ENCODE data around the gene E2F7. TPM values are rescaled to one million over a fixed set of nuclear protein-coding genes. Genes with fewer than 3 reads are reported as not detected.

The E2F7 gene
- total and polyA plus RNA-seq, 2 of the 4 experiments (the other 2 are of a cell fraction): 6.0 to 8.1 TPM

- POLR2A ChIA-PET (ENCODE audit: unreplicated experiment): no interaction called here
- Histone ChIP-seq H3K4ac (ENCODE audit: low read depth, low read length) (no peak overlapping the region), H4K8ac (ENCODE audit: low read depth in 2 of 2, low read length in 2 of 2) (no peak overlapping the region), H4K20me1 (ENCODE audit: insufficient read depth, low read length) (no peaks in the 10 kb centered on the region), H3K14ac (replicated peaks; ENCODE audit: low read depth, low read length) (no peak overlapping the region), H2AK9ac (replicated peaks; ENCODE audit: low read depth, low read length, poor library complexity) (no peak overlapping the region), H3K27ac (ENCODE audit: insufficient read depth, low read length) (no peak overlapping the region), H3K36me3 (ENCODE audit: control insufficient read depth, insufficient read depth, low read length) (no peaks in the 10 kb centered on the region), H3K23ac (ENCODE audit: low read depth, low read length) (no peak overlapping the region), H3K4me1 (ENCODE audit: control insufficient read depth, insufficient read depth, low read length) (no peaks in the 10 kb centered on the region), H3K27me3 (ENCODE audit: control insufficient read depth, insufficient read depth, low read length) (no peaks in the 10 kb centered on the region), H3K9ac (ENCODE audit: low read depth, low read length) (no peak overlapping the region), H4K91ac (ENCODE audit: insufficient read depth, low read depth, low read length) (no peak overlapping the region), H2BK20ac (ENCODE audit: low read depth, low read length) (no peak overlapping the region), H3K4me2 (ENCODE audit: low read depth, low read length) (no peak overlapping the region), H2BK15ac (ENCODE audit: low read depth, low read length) (no peak overlapping the region), H3K9me1 (ENCODE audit: insufficient read depth, low read length) (no peaks in the 10 kb centered on the region), H3K18ac (ENCODE audit: low read depth, low read length) (no peak overlapping the region), H2AFZ (replicated peaks; ENCODE audit: low read length, poor library complexity) (no peak overlapping the region), H2AK5ac (ENCODE audit: low read depth, low read length) (no peak overlapping the region), H3K79me1 (ENCODE audit: low read depth in 1 of 2, low read length in 2 of 2) (no peaks in the 10 kb centered on the region), H2BK5ac (ENCODE audit: low read depth, low read length, poor library complexity, severe bottlenecking) (no peak overlapping the region), H3K56ac (ENCODE audit: extremely low read depth, insufficient read depth, low read length) (no peak overlapping the region), H4K5ac (ENCODE audit: low read depth, low read length) (no peak overlapping the region), H3K9me3 (ENCODE audit: control insufficient read depth, insufficient read depth, low read length) (no peaks in the 10 kb centered on the region), H3K4me3 (ENCODE audit: insufficient read depth, low read depth, low read length) (no peak overlapping the region), H2BK120ac (ENCODE audit: low read depth, low read length) (no peak overlapping the region)
- no peak for ATAC-seq (ENCODE audit: low read depth)
- TF ChIP-seq MAZ (IDR thresholded peaks at IDR 0.05; ENCODE audit: borderline replicate concordance, low read depth, low read length) (no peak), MAFK (IDR thresholded peaks at IDR 0.05; ENCODE audit: low read depth, low read length) (no peak), RAD21 (IDR thresholded peaks at IDR 0.05; ENCODE audit: low read length) (no peak), CEBPB (IDR thresholded peaks at IDR 0.05; ENCODE audit: low read depth, low read length) (no peak), BHLHE40 (IDR thresholded peaks at IDR 0.05; ENCODE audit: low read depth, low read length) (no peak), NFE2L2 (IDR thresholded peaks at IDR 0.05; ENCODE audit: low read depth, low read length) (no peak)
- intact Hi-C loops (cut with micrococcal nuclease): no loop called here
- no CpG with 5 or more reads among the region's 4 CpGs for WGBS, 2 experiments (ENCODE audit: extremely low coverage in 2 of 2, insufficient read length in 1 of 2)
- BruUV-seq (replicated peaks): no TSS peak
- dilution Hi-C loops (cut with HindIII; ENCODE audit: low sequenced_read_pairs, unreplicated experiment): no loop called here
- CTCF ChIA-PET: no interaction called here
- in situ Hi-C loops (cut with MboI; ENCODE audit: low sequenced_read_pairs): no loop called here
- no peak for DNase-seq
These were observed 68.2 kb downstream of the E2F7 start for GRCh38 chr12:76997011-76997780.

Data from IMR-90 (cell line).